Panc1 (cell line): Measurements from ENCODE around the gene ZDHHC14. TPM values are rescaled to one million over a fixed set of nuclear protein-coding genes. Genes with fewer than 3 reads are reported as not detected.

Experiments used
- ATAC-seq: fragments of 200-7000 bp; cut with Tn5 transposase; 2 replicates; pipeline ENCODE4 v1.9.1; 2020; ENCODE audit warnings: mild to moderate bottlenecking, moderate library complexity
- BruUV-seq: library from RNA; stranded (reverse); fragments of 400-500 nt; replicated peaks from 2 replicates; lab custom pipeline; 2021; lab: Mats Ljungman, UMichigan
- CTCF ChIA-PET: fragments of 300-600 bp; sonication (Branson Sonifier 250); formaldehyde crosslinking; loops from one replicate; lab custom pipeline; 2022; ENCODE audit warnings: antibody characterized with exemption; lab: Charles Lee
- POLR2A ChIA-PET: fragments of 300-600 bp; sonication (Branson Sonifier 250); formaldehyde crosslinking; loops from one replicate; lab custom pipeline; 2022; ENCODE audit warnings: antibody characterized with exemption; lab: Charles Lee
- DNase-seq: peaks from one replicate; pipeline ENCODE4 v3.0.0-alpha.2; 2010; ENCODE audit warnings: low read depth, low spot score
- H3K27ac ChIP-seq: 2 replicates; pipeline ENCODE4 v1.5.1; 2011; ENCODE audit warnings: mild to moderate bottlenecking, low read length, inconsistent platforms
- H3K27me3 ChIP-seq: fragments of 200-500 bp; sonication (Bioruptor generic); 2 replicates; pipeline ENCODE4 v1.6.0; 2014; ENCODE audit warnings: low read length, inconsistent platforms; ENCODE audit not compliant: control insufficient read depth, insufficient read depth
- H3K36me3 ChIP-seq: fragments of 200-500 bp; sonication (Bioruptor generic); 2 replicates; pipeline ENCODE4 v1.5.1; 2014; ENCODE audit warnings: inconsistent platforms, mild to moderate bottlenecking, low read length, moderate library complexity; ENCODE audit not compliant: control insufficient read depth, insufficient read depth
- H3K4me1 ChIP-seq: 2 replicates; pipeline ENCODE4 v1.5.1; 2011; ENCODE audit warnings: inconsistent platforms, mild to moderate bottlenecking, low read length, moderate library complexity; ENCODE audit not compliant: control insufficient read depth, insufficient read depth
- H3K4me3 ChIP-seq, 2 experiments: 2 replicates each; pipeline ENCODE4 v1.5.1; 2011 to 2012; ENCODE audit warnings: low read depth in 2 of 2, low read length in 2 of 2, mild to moderate bottlenecking in 2 of 2, inconsistent platforms in 1 of 2, moderate library complexity in 1 of 2
- H3K9me3 ChIP-seq: fragments of 200-500 bp; sonication (Bioruptor generic); 2 replicates; pipeline ENCODE4 v1.5.1; 2014; ENCODE audit warnings: low read depth, mild to moderate bottlenecking, inconsistent platforms, low read length, moderate library complexity; ENCODE audit not compliant: control insufficient read depth, insufficient read depth
- POLR2AphosphoS5 ChIP-seq: IDR thresholded peaks from 2 replicates; pipeline ENCODE4 v1.6.1; 2012; ENCODE audit warnings: mild to moderate bottlenecking, low read depth, low read length, moderate library complexity
- SIN3A ChIP-seq: IDR thresholded peaks from 2 replicates; pipeline ENCODE4 v1.6.1; 2012; ENCODE audit warnings: low read depth, mild to moderate bottlenecking, low read length, moderate library complexity, borderline replicate concordance; ENCODE audit not compliant: insufficient read depth
- TCF7L2 ChIP-seq: IDR thresholded peaks from 2 replicates; pipeline ENCODE4 v1.6.1; 2011; ENCODE audit warnings: mild to moderate bottlenecking, low read depth, low read length, inconsistent platforms
- in situ Hi-C: cut with HindIII; loops from 2 replicates; pipeline ENCODE4 v1.10.0; 2016; ENCODE audit warnings: low sequenced_read_pairs, low pct_unique_long_range_greater_than_20kb
- intact Hi-C: fragments of 100-400 bp; cut with micrococcal nuclease; formaldehyde crosslinking; loops from one replicate; pipeline ENCODE4 v1.10.0; 2022; ENCODE audit not compliant: unreplicated experiment
- total RNA-seq: library from RNA; stranded (reverse); gene quantifications from one replicate; pipeline ENCODE4 v1.2.1, GENCODE V29; 2021; ENCODE audit not compliant: unreplicated experiment
- TF ChIP-seq, protein P1 (sequence below), 2 experiments: IDR thresholded peaks; 2 replicates each; pipeline ENCODE4 v1.6.1; 2011 to 2012; ENCODE audit warnings: low read depth in 2 of 2, control low read depth in 1 of 2, low read length in 1 of 2, mild to moderate bottlenecking in 1 of 2, moderate library complexity in 1 of 2; ENCODE audit not compliant: insufficient read depth in 1 of 2
- TF ChIP-seq, protein P2 (sequence below): fragments of 450-650 bp; IDR thresholded peaks from 2 replicates; pipeline ENCODE4 v1.5.1; 2017; ENCODE audit warnings: mild to moderate bottlenecking

ZDHHC14 gene
- total RNA-seq, 1 experiment from 2014 or later: 19.9 TPM

DNA sequence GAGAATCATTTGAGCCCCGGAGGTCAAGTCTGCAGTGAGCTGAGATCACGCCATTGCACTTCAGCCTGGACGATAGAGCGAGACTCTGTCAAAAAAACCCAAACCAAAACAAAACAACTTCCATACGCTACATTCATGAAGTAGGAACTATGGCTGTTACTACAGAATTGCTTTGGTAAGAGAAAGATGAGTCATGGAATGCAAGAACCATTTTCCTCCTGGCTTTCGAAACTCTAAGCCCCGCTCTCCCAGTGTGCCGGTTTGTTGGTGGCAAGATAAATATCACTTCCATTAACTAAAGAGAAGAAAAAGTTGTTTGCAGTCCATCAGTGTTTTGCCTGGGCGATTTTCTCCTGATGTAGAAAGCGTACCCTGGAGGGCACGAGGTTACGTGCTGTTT is 61.3 kb downstream of the ZDHHC14 start:
- POLR2A ChIA-PET: no interaction called here
- DNase-seq (no peak), ATAC-seq (no peak)
- H3K9me3 ChIP-seq: no peaks in the 10 kb centered on the region
- H3K27me3 ChIP-seq: no peaks in the 10 kb centered on the region
- CTCF ChIA-PET: no interaction called here
- no peaks in the 10 kb centered on the region for H3K36me3 ChIP-seq
- intact Hi-C loops: no loop called here
- BruUV-seq: no TSS peak
- TF ChIP-seq SIN3A (no peak), TCF7L2 (no peak), POLR2AphosphoS5 (no peak)
- TF ChIP-seq, protein P1, sequence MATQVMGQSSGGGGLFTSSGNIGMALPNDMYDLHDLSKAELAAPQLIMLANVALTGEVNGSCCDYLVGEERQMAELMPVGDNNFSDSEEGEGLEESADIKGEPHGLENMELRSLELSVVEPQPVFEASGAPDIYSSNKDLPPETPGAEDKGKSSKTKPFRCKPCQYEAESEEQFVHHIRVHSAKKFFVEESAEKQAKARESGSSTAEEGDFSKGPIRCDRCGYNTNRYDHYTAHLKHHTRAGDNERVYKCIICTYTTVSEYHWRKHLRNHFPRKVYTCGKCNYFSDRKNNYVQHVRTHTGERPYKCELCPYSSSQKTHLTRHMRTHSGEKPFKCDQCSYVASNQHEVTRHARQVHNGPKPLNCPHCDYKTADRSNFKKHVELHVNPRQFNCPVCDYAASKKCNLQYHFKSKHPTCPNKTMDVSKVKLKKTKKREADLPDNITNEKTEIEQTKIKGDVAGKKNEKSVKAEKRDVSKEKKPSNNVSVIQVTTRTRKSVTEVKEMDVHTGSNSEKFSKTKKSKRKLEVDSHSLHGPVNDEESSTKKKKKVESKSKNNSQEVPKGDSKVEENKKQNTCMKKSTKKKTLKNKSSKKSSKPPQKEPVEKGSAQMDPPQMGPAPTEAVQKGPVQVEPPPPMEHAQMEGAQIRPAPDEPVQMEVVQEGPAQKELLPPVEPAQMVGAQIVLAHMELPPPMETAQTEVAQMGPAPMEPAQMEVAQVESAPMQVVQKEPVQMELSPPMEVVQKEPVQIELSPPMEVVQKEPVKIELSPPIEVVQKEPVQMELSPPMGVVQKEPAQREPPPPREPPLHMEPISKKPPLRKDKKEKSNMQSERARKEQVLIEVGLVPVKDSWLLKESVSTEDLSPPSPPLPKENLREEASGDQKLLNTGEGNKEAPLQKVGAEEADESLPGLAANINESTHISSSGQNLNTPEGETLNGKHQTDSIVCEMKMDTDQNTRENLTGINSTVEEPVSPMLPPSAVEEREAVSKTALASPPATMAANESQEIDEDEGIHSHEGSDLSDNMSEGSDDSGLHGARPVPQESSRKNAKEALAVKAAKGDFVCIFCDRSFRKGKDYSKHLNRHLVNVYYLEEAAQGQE (IDR thresholded peaks at IDR 0.05; ENCODE audit: insufficient read depth in 1 of 2, low read depth in 2 of 2, low read length in 1 of 2): no peak
- TF ChIP-seq, protein P2, sequence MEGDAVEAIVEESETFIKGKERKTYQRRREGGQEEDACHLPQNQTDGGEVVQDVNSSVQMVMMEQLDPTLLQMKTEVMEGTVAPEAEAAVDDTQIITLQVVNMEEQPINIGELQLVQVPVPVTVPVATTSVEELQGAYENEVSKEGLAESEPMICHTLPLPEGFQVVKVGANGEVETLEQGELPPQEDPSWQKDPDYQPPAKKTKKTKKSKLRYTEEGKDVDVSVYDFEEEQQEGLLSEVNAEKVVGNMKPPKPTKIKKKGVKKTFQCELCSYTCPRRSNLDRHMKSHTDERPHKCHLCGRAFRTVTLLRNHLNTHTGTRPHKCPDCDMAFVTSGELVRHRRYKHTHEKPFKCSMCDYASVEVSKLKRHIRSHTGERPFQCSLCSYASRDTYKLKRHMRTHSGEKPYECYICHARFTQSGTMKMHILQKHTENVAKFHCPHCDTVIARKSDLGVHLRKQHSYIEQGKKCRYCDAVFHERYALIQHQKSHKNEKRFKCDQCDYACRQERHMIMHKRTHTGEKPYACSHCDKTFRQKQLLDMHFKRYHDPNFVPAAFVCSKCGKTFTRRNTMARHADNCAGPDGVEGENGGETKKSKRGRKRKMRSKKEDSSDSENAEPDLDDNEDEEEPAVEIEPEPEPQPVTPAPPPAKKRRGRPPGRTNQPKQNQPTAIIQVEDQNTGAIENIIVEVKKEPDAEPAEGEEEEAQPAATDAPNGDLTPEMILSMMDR: no peak
- in situ Hi-C loops: no loop called here
- no peak overlapping the region for H3K27ac ChIP-seq
- H3K4me3 ChIP-seq: no peak overlapping the region
- no peaks in the 10 kb centered on the region for H3K4me1 ChIP-seq

DNA sequence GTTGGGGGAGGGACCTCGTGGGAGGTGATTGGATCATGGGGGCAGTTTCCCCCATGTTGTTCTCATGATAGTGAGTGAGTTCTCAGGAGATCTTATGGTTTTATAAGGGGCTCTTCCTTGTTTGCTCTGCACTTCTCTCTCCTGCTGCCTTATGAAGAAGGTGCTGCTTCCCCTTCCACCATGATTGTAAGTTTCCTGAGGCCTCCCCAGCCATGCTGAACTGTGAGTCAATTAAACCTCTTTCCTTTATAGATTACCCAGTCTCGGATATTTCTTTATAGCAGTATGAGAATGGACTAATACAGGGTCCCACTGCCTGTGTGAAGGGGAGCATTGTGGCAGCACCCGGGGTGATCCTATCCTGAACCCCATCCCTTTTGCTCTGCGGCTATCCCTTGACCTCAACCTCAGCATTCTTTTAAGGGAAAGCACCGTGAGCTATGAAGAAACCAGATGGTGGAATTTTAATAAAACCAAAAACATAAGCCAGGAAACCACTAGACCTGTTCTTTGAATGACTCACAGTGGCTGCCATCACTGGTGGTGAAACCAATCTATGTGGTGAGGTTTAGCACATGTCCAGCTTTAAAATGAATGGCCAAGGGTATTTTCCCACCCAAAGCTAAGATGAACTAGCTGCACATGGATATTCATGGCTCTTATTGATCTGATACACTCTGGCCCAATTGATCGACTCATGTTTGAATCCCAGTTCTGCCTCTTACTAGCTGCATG is 62.2 kb downstream of the ZDHHC14 start:
- DNase-seq (no peak), ATAC-seq (no peak)
- no peaks in the 10 kb centered on the region for H3K4me1 ChIP-seq
- no TSS peak for BruUV-seq
- no peak overlapping the region for H3K27ac ChIP-seq
- no peaks in the 10 kb centered on the region for H3K9me3 ChIP-seq
- no peak overlapping the region for H3K4me3 ChIP-seq
- H3K27me3 ChIP-seq: no peaks in the 10 kb centered on the region
- in situ Hi-C loops (no loop called here), intact Hi-C loops (no loop called here)
- no peaks in the 10 kb centered on the region for H3K36me3 ChIP-seq
- ChIA-PET CTCF (no interaction called here), POLR2A (no interaction called here)
- TF ChIP-seq TCF7L2 (no peak), POLR2AphosphoS5 (no peak), SIN3A (no peak)
- TF ChIP-seq, protein P1 (IDR thresholded peaks at IDR 0.05; ENCODE audit: insufficient read depth in 1 of 2, low read depth in 2 of 2, low read length in 1 of 2): no peak
- TF ChIP-seq, protein P2: no peak
